OCI-M2 (cell line): ENCODE measurements around the gene AHNAK.
"Not testable (repeated sequence)": the region's sequence is repeated elsewhere in the genome, so short reads cannot be mapped to it uniquely, and the experiment has no call there.

Experiments used
- DNase-seq: peaks from one replicate; lab custom pipeline; 2025; ENCODE audit not compliant: unreplicated experiment; lab: John Stamatoyannopoulos, UW

Gene AHNAK

GRCh38 chr11:62573592-62574362, 27.2 kb upstream of the AHNAK start, which contains the start of gene EEF1G:
TSS of gene EEF1G (minus strand) at chr11:62573891. CDS start at chr11:62573842, 49 bp downstream.
- DNase-seq, result peak; percentile 91

DNA sequence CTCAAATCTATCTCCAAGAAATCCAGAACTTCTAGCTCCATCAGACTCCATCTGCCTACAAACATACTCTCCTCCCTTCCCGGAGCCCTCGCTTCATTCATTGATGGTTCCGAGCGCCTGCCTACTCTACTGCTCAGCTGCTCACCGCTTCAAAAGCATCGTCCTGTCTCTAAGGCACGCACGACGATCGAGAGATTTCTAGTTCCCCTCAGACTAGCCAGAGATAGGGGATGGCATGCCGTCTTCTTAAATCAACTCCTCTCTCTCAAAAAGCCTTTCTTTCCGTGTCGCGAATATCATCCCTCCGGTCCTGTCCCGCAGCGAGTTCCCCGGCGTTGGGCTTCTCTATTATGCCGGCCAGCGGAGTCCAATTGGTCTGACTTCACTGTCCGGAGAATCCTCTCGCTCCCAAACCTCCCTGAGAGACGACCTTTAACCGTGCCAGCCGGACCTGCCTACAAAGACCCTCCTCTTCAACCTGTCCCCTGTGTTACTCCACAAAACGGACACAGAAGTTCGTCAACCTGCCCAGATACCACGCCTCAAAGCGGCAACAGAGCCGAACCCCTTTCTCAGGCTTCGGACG, 26.5 kb upstream of the AHNAK start:
- DNase-seq, result no peak

GRCh38 chr11:62572431-62572830, 25.8 kb upstream of the AHNAK start:
- DNase-seq, result no peak

- not testable (repeated sequence) for DNase-seq
Observed at GRCh38 chr11:62571493-62571892, 24.9 kb upstream of the AHNAK start.

GRCh38 chr11:62570903-62571302, 24.3 kb upstream of the AHNAK start:
- DNase-seq, result not testable (repeated sequence)

- DNase-seq, result no peak
Observed at GRCh38 chr11:62569611-62570010, 23.0 kb upstream of the AHNAK start.

- DNase-seq, result no peak
Observed at GRCh38 chr11:62567018-62567633, 20.5 kb upstream of the AHNAK start.

GRCh38 chr11:62566247-62566646, 19.6 kb upstream of the AHNAK start:
- no peak for DNase-seq

DNA sequence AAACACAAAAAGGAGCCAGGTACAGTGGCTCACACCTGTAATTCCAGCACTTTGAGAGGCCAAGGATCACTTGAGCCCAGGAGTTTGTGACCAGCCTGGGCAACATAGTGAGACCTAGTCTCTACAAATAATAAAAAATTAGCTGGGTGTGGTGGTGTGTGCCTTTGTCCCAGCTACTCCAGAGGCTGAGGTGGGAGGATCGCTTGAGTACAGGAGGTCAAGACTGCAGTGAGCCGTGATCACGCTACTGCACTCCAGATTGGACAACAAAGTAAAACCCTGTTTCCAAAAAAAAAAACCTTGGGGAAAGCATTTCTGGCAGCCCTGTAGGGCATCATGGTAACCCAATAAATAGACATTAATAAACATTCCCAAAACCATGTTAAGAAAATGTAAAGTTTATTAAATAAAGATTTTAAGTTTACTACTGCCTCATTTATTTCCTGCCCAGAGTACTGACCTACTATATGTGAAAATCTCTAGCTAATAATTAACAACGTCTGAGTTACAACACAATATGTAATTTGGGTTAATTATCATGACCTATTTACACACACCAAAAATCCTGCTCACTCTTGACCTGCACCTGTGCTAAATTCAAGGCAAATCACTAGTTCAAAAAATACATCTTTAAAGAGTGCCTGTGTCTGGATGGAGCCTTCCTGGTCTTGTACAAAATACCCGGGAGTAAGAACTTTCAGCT, 18.6 kb upstream of the AHNAK start:
- DNase-seq, result no peak

DNA sequence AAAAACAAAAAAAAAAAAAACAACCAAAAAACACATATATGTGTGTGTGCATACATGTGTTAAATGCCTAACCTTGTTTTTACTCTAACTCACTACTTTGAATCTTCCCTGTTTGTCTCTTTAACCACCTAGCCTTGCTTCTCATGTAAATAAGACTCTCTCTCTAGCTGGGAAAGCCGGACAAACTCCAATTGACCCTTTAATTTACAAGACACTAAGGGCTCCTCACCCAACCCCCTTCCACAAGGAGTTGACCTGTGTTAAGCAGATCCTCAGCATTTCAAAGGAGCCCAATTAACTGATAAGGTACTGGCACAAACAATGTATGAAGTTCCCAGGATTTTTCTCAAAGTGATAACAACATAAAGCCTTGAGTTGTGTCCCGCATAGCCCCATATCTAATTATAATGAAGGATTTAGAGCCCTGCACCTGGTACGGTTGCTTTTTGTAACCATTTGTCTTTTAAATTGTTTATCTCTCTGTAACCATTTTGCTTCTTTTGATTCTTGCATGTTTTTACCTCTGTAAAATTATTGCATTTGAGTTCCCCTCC, 15.1 kb upstream of the AHNAK start:
- not testable (repeated sequence) for DNase-seq

- no peak for DNase-seq
Observed at GRCh38 chr11:62560566-62561103, 14.0 kb upstream of the AHNAK start.

- DNase-seq, result not testable (repeated sequence)
Observed at GRCh38 chr11:62559626-62560025, 13.0 kb upstream of the AHNAK start.

DNA sequence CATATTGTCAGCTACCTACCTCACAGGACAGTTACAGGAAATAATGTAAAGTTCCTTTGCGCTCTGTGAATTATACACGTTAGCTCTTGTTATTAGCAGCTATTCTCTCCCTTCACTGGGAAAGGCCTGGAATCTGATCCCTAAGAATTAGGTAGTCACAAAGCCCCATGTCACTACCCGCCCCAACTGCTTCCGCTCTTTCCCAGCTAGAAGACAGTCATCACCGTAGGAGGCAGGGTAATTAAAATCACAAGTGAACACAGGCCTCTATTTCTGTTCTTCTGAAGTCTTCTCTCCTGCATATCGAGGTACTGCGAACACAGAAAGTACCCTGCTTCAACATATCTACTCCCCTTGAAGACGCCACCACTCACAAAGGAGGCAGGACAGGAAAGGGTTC, 12.6 kb upstream of the AHNAK start:
- no peak for DNase-seq

- DNase-seq, result no peak
Observed at GRCh38 chr11:62558669-62559068, 12.1 kb upstream of the AHNAK start.

GRCh38 chr11:62556875-62557631, 10.4 kb upstream of the AHNAK start:
- no peak for DNase-seq

GRCh38 chr11:62556108-62556874, 9.7 kb upstream of the AHNAK start:
- DNase-seq, result no peak

- no peak for DNase-seq
Observed at GRCh38 chr11:62555464-62556107, 9.0 kb upstream of the AHNAK start.

- DNase-seq, result no peak
Observed at GRCh38 chr11:62554387-62555167, 8.0 kb upstream of the AHNAK start.
